A549 (cell line): ENCODE measurements around the gene DCTN3.

Source experiments
- CTCF ChIP-seq: fragments of >200 bp; sonication (Bioruptor Twin); formaldehyde crosslinking; IDR thresholded peaks from 3 replicates; pipeline ENCODE4 v1.5.1; 2016
- POLR2A ChIP-seq: IDR thresholded peaks from 2 replicates; pipeline ENCODE4 v1.6.1; 2012; ENCODE audit warnings: mild to moderate bottlenecking, low read length

GRCh38 chr9:34573599-34574325, 46.5 kb downstream of the DCTN3 start:
- TF ChIP-seq POLR2A (no peak), CTCF (no peak)
